GM12878 (cell line): ENCODE data around the gene ASB6.
"Not testable (repeated sequence)": the region's sequence is repeated elsewhere in the genome, so short reads cannot be mapped to it uniquely, and the experiment has no call there.

Source experiments
- CHD1 ChIP-seq: IDR thresholded peaks from 2 replicates; pipeline ENCODE4 v1.6.1; 2012; ENCODE audit warnings: low read depth, low read length, improper control_type of control experiment
- NFIC ChIP-seq: IDR thresholded peaks from 2 replicates; pipeline ENCODE4 v1.6.1; 2012; ENCODE audit warnings: low read depth, mild to moderate bottlenecking, inconsistent platforms, low read length, moderate library complexity
- PAX5 ChIP-seq: IDR thresholded peaks from 2 replicates; pipeline ENCODE4 v1.6.1; 2011; ENCODE audit warnings: low read depth, low read length, borderline replicate concordance
- TBL1XR1 ChIP-seq: IDR thresholded peaks from 2 replicates; pipeline ENCODE4 v1.6.1; 2012; ENCODE audit warnings: low read depth, low read length, improper control_type of control experiment

DNA sequence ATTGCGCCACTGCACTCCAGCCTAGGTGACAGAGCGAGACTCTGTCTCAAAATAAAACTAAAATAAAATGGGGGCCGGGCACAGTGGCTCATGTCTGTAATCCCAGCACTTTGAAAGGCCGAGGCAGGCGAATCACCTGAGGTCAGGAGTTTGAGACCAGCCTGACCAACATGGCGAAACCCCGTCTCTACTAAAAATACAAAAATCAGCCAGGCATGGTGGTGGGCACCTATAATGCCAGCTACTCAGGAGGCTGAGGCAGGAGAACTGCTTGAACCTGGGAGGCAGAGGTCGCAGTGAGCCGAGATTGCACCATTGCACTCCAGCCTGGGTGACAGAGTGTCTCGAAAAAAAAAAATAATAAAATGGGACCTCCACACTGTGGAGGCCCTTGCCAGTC lies 5.6 kb downstream of the ASB6 start:
- not testable (repeated sequence) for TF ChIP-seq TBL1XR1, PAX5, NFIC, CHD1
